Stimulated activated naive CD8-positive, alpha-beta T cell treated with anti-CD3 and anti-CD28 coated beads, Interleukin-15, Interleukin-2, amounts not matched to agents 100 ng/mL and 50 ng/mL, for 24 hours (primary cell): ENCODE data around the gene ALPI.

Experiments used
- H3K27ac Mint-ChIP-seq: one replicate; pipeline ENCODE4 v1.8.0; 2021; ENCODE audit warnings: mild to moderate bottlenecking, mixed read lengths
- H3K27me3 Mint-ChIP-seq: one replicate; pipeline ENCODE4 v1.8.0; 2021; ENCODE audit warnings: mixed read lengths
- H3K36me3 Mint-ChIP-seq: one replicate; pipeline ENCODE4 v1.8.0; 2021; ENCODE audit warnings: low read depth, mixed read lengths
- H3K4me1 Mint-ChIP-seq: one replicate; pipeline ENCODE4 v1.8.0; 2021; ENCODE audit warnings: low read depth, mixed read lengths
- H3K4me3 Mint-ChIP-seq: one replicate; pipeline ENCODE4 v1.8.0; 2021; ENCODE audit warnings: mild to moderate bottlenecking, mixed read lengths
- H3K9me3 Mint-ChIP-seq: one replicate; pipeline ENCODE4 v1.8.0; 2021; ENCODE audit warnings: mixed read lengths

Gene ALPI

GRCh38 chr2:232481322-232482140 is 25.6 kb downstream of the ALPI start:
- Mint-ChIP-seq H3K4me1 (peaks cover 5% of the 10 kb centered on the region), H3K27ac (no peak overlapping the region), H3K36me3 (no peaks in the 10 kb centered on the region), H3K4me3 (no peak overlapping the region), H3K27me3 (peaks cover 16% of the 10 kb centered on the region), H3K9me3 (no peaks in the 10 kb centered on the region)

- Mint-ChIP-seq H3K27ac (no peak overlapping the region), H3K27me3 (peaks cover 20% of the 10 kb centered on the region)
Measured at GRCh38 chr2:232482301-232483238, 26.6 kb downstream of the ALPI start.

GRCh38 chr2:232483311-232483922 is 27.5 kb downstream of the ALPI start:
- no peaks in the 10 kb centered on the region for H3K36me3 Mint-ChIP-seq
- H3K9me3 Mint-ChIP-seq = no peaks in the 10 kb centered on the region
- peaks cover 5% of the 10 kb centered on the region for H3K4me1 Mint-ChIP-seq
- H3K27ac Mint-ChIP-seq = no peak overlapping the region
- H3K4me3 Mint-ChIP-seq = no peak overlapping the region
- peaks cover 24% of the 10 kb centered on the region for H3K27me3 Mint-ChIP-seq

More at GRCh38 chr2:232482301-232483238, 26.6 kb downstream of the ALPI start:
- Mint-ChIP-seq H3K4me3 (no peak overlapping the region), H3K9me3 (no peaks in the 10 kb centered on the region), H3K36me3 (no peaks in the 10 kb centered on the region), H3K4me1 (peaks cover 5% of the 10 kb centered on the region)

GRCh38 chr2:232483923-232484627 is 28.1 kb downstream of the ALPI start:
- Mint-ChIP-seq H3K36me3 (no peaks in the 10 kb centered on the region), H3K9me3 (no peaks in the 10 kb centered on the region), H3K27ac (no peak overlapping the region), H3K4me1 (peaks cover 5% of the 10 kb centered on the region), H3K27me3 (peaks cover 31% of the 10 kb centered on the region), H3K4me3 (no peak overlapping the region)

GRCh38 chr2:232484628-232485347 is 28.8 kb downstream of the ALPI start:
- no peak overlapping the region for H3K4me3 Mint-ChIP-seq
- peaks cover 38% of the 10 kb centered on the region for H3K27me3 Mint-ChIP-seq
- no peaks in the 10 kb centered on the region for H3K9me3 Mint-ChIP-seq

GRCh38 chr2:232485348-232485756 is 29.4 kb downstream of the ALPI start:
- H3K4me3 Mint-ChIP-seq = no peak overlapping the region

More at GRCh38 chr2:232484628-232485347, 28.8 kb downstream of the ALPI start:
- H3K4me1 Mint-ChIP-seq = peaks cover 5% of the 10 kb centered on the region
- H3K36me3 Mint-ChIP-seq = no peaks in the 10 kb centered on the region
- H3K27ac Mint-ChIP-seq = no peak overlapping the region

GRCh38 chr2:232485757-232486557 is 30.0 kb downstream of the ALPI start:
- no peak overlapping the region for H3K4me3 Mint-ChIP-seq
- H3K9me3 Mint-ChIP-seq = no peaks in the 10 kb centered on the region
- no peak overlapping the region for H3K27ac Mint-ChIP-seq
- peaks cover 43% of the 10 kb centered on the region for H3K27me3 Mint-ChIP-seq
- H3K36me3 Mint-ChIP-seq = no peaks in the 10 kb centered on the region
- H3K4me1 Mint-ChIP-seq = peaks cover 5% of the 10 kb centered on the region

More at GRCh38 chr2:232485348-232485756, 29.4 kb downstream of the ALPI start:
- Mint-ChIP-seq H3K4me1 (peaks cover 5% of the 10 kb centered on the region), H3K27me3 (peaks cover 43% of the 10 kb centered on the region), H3K27ac (no peak overlapping the region), H3K36me3 (no peaks in the 10 kb centered on the region), H3K9me3 (no peaks in the 10 kb centered on the region)

GRCh38 chr2:232486558-232487384 is 30.8 kb downstream of the ALPI start:
- H3K36me3 Mint-ChIP-seq = no peaks in the 10 kb centered on the region
- peaks cover 5% of the 10 kb centered on the region for H3K4me1 Mint-ChIP-seq
- peak overlapping the region; percentile 32 for H3K4me3 Mint-ChIP-seq
- H3K9me3 Mint-ChIP-seq = no peaks in the 10 kb centered on the region
- no peak overlapping the region for H3K27ac Mint-ChIP-seq
- H3K27me3 Mint-ChIP-seq = peaks cover 49% of the 10 kb centered on the region

GRCh38 chr2:232487385-232488096 is 31.6 kb downstream of the ALPI start, which contains the start of gene ECEL1:
Gene ECEL1, minus strand, starts transcription at chr2:232487834. Its CDS starts 1,181 bp downstream, at chr2:232486653.
- no peaks in the 10 kb centered on the region for H3K36me3 Mint-ChIP-seq
- no peaks in the 10 kb centered on the region for H3K9me3 Mint-ChIP-seq
- peaks cover 52% of the 10 kb centered on the region for H3K27me3 Mint-ChIP-seq
- peaks cover 5% of the 10 kb centered on the region for H3K4me1 Mint-ChIP-seq
- H3K27ac Mint-ChIP-seq = no peak within 1 kb of the TSS
- H3K4me3 Mint-ChIP-seq = peak within 1 kb of the TSS; percentile 32

- Mint-ChIP-seq H3K4me1 (peaks cover 5% of the 10 kb centered on the region), H3K36me3 (no peaks in the 10 kb centered on the region), H3K27me3 (peaks cover 52% of the 10 kb centered on the region), H3K4me3 (peak overlapping the region; percentile 3), H3K27ac (no peak overlapping the region), H3K9me3 (no peaks in the 10 kb centered on the region)
Measured at GRCh38 chr2:232488097-232488711, 32.3 kb downstream of the ALPI start.

GRCh38 chr2:232488721-232489300 is 32.9 kb downstream of the ALPI start:
- Mint-ChIP-seq H3K4me1 (peaks cover 5% of the 10 kb centered on the region), H3K36me3 (no peaks in the 10 kb centered on the region), H3K4me3 (peak overlapping the region; percentile 3), H3K9me3 (no peaks in the 10 kb centered on the region), H3K27ac (no peak overlapping the region), H3K27me3 (peaks cover 52% of the 10 kb centered on the region)
